ENCODE measurements around the gene KRT40.

Gene KRT40

GRCh38 chr17:40958086-40958953 is 25.8 kb downstream of the KRT40 start:
- Histone ChIP-seq H3K9ac (ENCODE audit: low read depth, low read length, poor library complexity) (no peak overlapping the region), H3K79me1 (ENCODE audit: low read depth, low read length) (no peaks in the 10 kb centered on the region), H2BK15ac (ENCODE audit: low read length) (no peak overlapping the region), H3K36me3 (replicated peaks in 1 of 2; ENCODE audit: control insufficient read depth in 2 of 2, insufficient read depth in 2 of 2, low read length in 2 of 2) (no peaks in the 10 kb centered on the region), H3K18ac (ENCODE audit: low read length) (no peak overlapping the region), H3K27ac (replicated peaks; ENCODE audit: low read length) (no peak overlapping the region), H2BK120ac (ENCODE audit: low read depth, low read length) (no peak overlapping the region), H3K4me1 (ENCODE audit: control insufficient read depth in 2 of 2, insufficient read depth in 1 of 2, low read depth in 1 of 2, low read length in 2 of 2) (no peaks in the 10 kb centered on the region), H4K91ac (ENCODE audit: low read depth, low read length, poor library complexity) (no peak overlapping the region), H2AFZ (ENCODE audit: low read length) (no peak overlapping the region), H3K14ac (ENCODE audit: low read length) (no peak overlapping the region), H3K4ac (ENCODE audit: low read length) (no peak overlapping the region), H2AK5ac (ENCODE audit: low read depth, low read length) (no peak overlapping the region), H3K23ac (ENCODE audit: low read depth, low read length, poor library complexity) (no peak overlapping the region), H3K4me2 (ENCODE audit: insufficient read depth, low read length, poor library complexity, severe bottlenecking) (no peak overlapping the region), H3K9me3 (replicated peaks in 1 of 2; ENCODE audit: control insufficient read depth in 2 of 2, insufficient read depth in 1 of 2, low read depth in 1 of 2, low read length in 2 of 2) (no peaks in the 10 kb centered on the region), H4K8ac (ENCODE audit: low read depth, low read length) (no peak overlapping the region), H2BK12ac (ENCODE audit: low read length) (no peak overlapping the region), H3K4me3 (ENCODE audit: low read length in 2 of 2) (no peak overlapping the region), H3K27me3 (ENCODE audit: control insufficient read depth in 3 of 3, insufficient read depth in 3 of 3, low read depth in 1 of 3, low read length in 3 of 3) (peaks cover 0 to 2% (median 0%) of the 10 kb centered on the region in 3 experiments), H2BK5ac (ENCODE audit: low read length) (no peak overlapping the region)
- no peak for DNase-seq (ENCODE audit: low spot score)
- no CpG with 5 or more reads among the region's 12 CpGs for WGBS, 2 donors (ENCODE audit: extremely low coverage in 2 of 2, insufficient read length in 2 of 2, insufficient replicate concordance in 1 of 2)

GRCh38 chr17:40956401-40957254 is 27.5 kb downstream of the KRT40 start:
- Histone ChIP-seq H2BK120ac (ENCODE audit: low read depth, low read length) (no peak overlapping the region), H3K27ac (replicated peaks; ENCODE audit: low read length) (no peak overlapping the region), H2AK5ac (ENCODE audit: low read depth, low read length) (no peak overlapping the region), H2BK5ac (ENCODE audit: low read length) (no peak overlapping the region), H3K14ac (ENCODE audit: low read length) (no peak overlapping the region), H3K18ac (ENCODE audit: low read length) (no peak overlapping the region), H3K36me3 (replicated peaks in 1 of 2; ENCODE audit: control insufficient read depth in 2 of 2, insufficient read depth in 2 of 2, low read length in 2 of 2) (no peaks in the 10 kb centered on the region), H3K79me1 (ENCODE audit: low read depth, low read length) (no peaks in the 10 kb centered on the region), H3K27me3 (ENCODE audit: control insufficient read depth in 3 of 3, insufficient read depth in 3 of 3, low read depth in 1 of 3, low read length in 3 of 3) (peaks cover 0 to 2% (median 0%) of the 10 kb centered on the region in 3 experiments), H3K4me1 (ENCODE audit: control insufficient read depth in 2 of 2, insufficient read depth in 1 of 2, low read depth in 1 of 2, low read length in 2 of 2) (peaks cover 0 to 1% of the 10 kb centered on the region in 2 donors), H3K4ac (ENCODE audit: low read length) (no peak overlapping the region), H2BK15ac (ENCODE audit: low read length) (no peak overlapping the region), H4K8ac (ENCODE audit: low read depth, low read length) (no peak overlapping the region), H3K9me3 (replicated peaks in 1 of 2; ENCODE audit: control insufficient read depth in 2 of 2, insufficient read depth in 1 of 2, low read depth in 1 of 2, low read length in 2 of 2) (no peaks in the 10 kb centered on the region), H2BK12ac (ENCODE audit: low read length) (no peak overlapping the region), H3K4me3 (ENCODE audit: low read length in 2 of 2) (no peak overlapping the region), H3K9ac (ENCODE audit: low read depth, low read length, poor library complexity) (no peak overlapping the region), H2AFZ (ENCODE audit: low read length) (no peak overlapping the region), H3K23ac (ENCODE audit: low read depth, low read length, poor library complexity) (no peak overlapping the region), H4K91ac (ENCODE audit: low read depth, low read length, poor library complexity) (no peak overlapping the region), H3K4me2 (ENCODE audit: insufficient read depth, low read length, poor library complexity, severe bottlenecking) (no peak overlapping the region)
- DNase-seq (ENCODE audit: low spot score) = no peak
- WGBS, 2 donors (ENCODE audit: extremely low coverage in 2 of 2, insufficient read length in 2 of 2, insufficient replicate concordance in 1 of 2) = no CpG with 5 or more reads among the region's 8 CpGs

GRCh38 chr17:40953881-40954280 is 30.2 kb downstream of the KRT40 start:
- H3K4me3 ChIP-seq (ENCODE audit: low read length in 2 of 2) = no peak overlapping the region
- no peak overlapping the region for H3K27ac ChIP-seq (replicated peaks; ENCODE audit: low read length)
- H3K23ac ChIP-seq (ENCODE audit: low read depth, low read length, poor library complexity) = no peak overlapping the region
- no peak overlapping the region for H2BK120ac ChIP-seq (ENCODE audit: low read depth, low read length)
- H2BK12ac ChIP-seq (ENCODE audit: low read length) = no peak overlapping the region
- no CpG with 5 or more reads among the region's 2 CpGs for WGBS, 2 donors (ENCODE audit: extremely low coverage in 2 of 2, insufficient read length in 2 of 2, insufficient replicate concordance in 1 of 2)
- no peak overlapping the region for H2AFZ ChIP-seq (ENCODE audit: low read length)
- H3K27me3 ChIP-seq (ENCODE audit: control insufficient read depth in 3 of 3, insufficient read depth in 3 of 3, low read depth in 1 of 3, low read length in 3 of 3) = peaks cover 0 to 7% (median 0%) of the 10 kb centered on the region in 3 experiments
- H3K18ac ChIP-seq (ENCODE audit: low read length) = no peak overlapping the region
- no peaks in the 10 kb centered on the region for H3K79me1 ChIP-seq (ENCODE audit: low read depth, low read length)
- no peak for DNase-seq (ENCODE audit: low spot score)
- H3K14ac ChIP-seq (ENCODE audit: low read length) = no peak overlapping the region
- H3K36me3 ChIP-seq (replicated peaks in 1 of 2; ENCODE audit: control insufficient read depth in 2 of 2, insufficient read depth in 2 of 2, low read length in 2 of 2) = no peaks in the 10 kb centered on the region
- no peak overlapping the region for H4K91ac ChIP-seq (ENCODE audit: low read depth, low read length, poor library complexity)
- no peak overlapping the region for H2AK5ac ChIP-seq (ENCODE audit: low read depth, low read length)
- peaks cover 0 to 1% of the 10 kb centered on the region in 2 donors for H3K4me1 ChIP-seq (ENCODE audit: control insufficient read depth in 2 of 2, insufficient read depth in 1 of 2, low read depth in 1 of 2, low read length in 2 of 2)
- no peak overlapping the region for H2BK5ac ChIP-seq (ENCODE audit: low read length)
- no peak overlapping the region for H4K8ac ChIP-seq (ENCODE audit: low read depth, low read length)
- no peak overlapping the region for H3K9ac ChIP-seq (ENCODE audit: low read depth, low read length, poor library complexity)
- no peaks in the 10 kb centered on the region for H3K9me3 ChIP-seq (replicated peaks in 1 of 2; ENCODE audit: control insufficient read depth in 2 of 2, insufficient read depth in 1 of 2, low read depth in 1 of 2, low read length in 2 of 2)
- no peak overlapping the region for H2BK15ac ChIP-seq (ENCODE audit: low read length)
- H3K4ac ChIP-seq (ENCODE audit: low read length) = no peak overlapping the region
- H3K4me2 ChIP-seq (ENCODE audit: insufficient read depth, low read length, poor library complexity, severe bottlenecking) = no peak overlapping the region

- Histone ChIP-seq H3K4me3 (ENCODE audit: low read length in 2 of 2) (no peak overlapping the region), H3K4ac (ENCODE audit: low read length) (no peak overlapping the region), H2BK12ac (ENCODE audit: low read length) (no peak overlapping the region), H3K14ac (ENCODE audit: low read length) (no peak overlapping the region), H2BK120ac (ENCODE audit: low read depth, low read length) (no peak overlapping the region), H3K4me1 (ENCODE audit: control insufficient read depth in 2 of 2, insufficient read depth in 1 of 2, low read depth in 1 of 2, low read length in 2 of 2) (peaks cover 0 to 1% of the 10 kb centered on the region in 2 donors), H4K8ac (ENCODE audit: low read depth, low read length) (no peak overlapping the region), H3K79me1 (ENCODE audit: low read depth, low read length) (no peaks in the 10 kb centered on the region), H4K91ac (ENCODE audit: low read depth, low read length, poor library complexity) (no peak overlapping the region), H3K4me2 (ENCODE audit: insufficient read depth, low read length, poor library complexity, severe bottlenecking) (no peak overlapping the region), H2AK5ac (ENCODE audit: low read depth, low read length) (no peak overlapping the region), H3K27ac (replicated peaks; ENCODE audit: low read length) (no peak overlapping the region), H3K36me3 (replicated peaks in 1 of 2; ENCODE audit: control insufficient read depth in 2 of 2, insufficient read depth in 2 of 2, low read length in 2 of 2) (no peaks in the 10 kb centered on the region), H3K23ac (ENCODE audit: low read depth, low read length, poor library complexity) (no peak overlapping the region), H2BK5ac (ENCODE audit: low read length) (no peak overlapping the region), H3K9me3 (replicated peaks in 1 of 2; ENCODE audit: control insufficient read depth in 2 of 2, insufficient read depth in 1 of 2, low read depth in 1 of 2, low read length in 2 of 2) (no peaks in the 10 kb centered on the region), H3K18ac (ENCODE audit: low read length) (no peak overlapping the region), H2AFZ (ENCODE audit: low read length) (no peak overlapping the region), H3K9ac (ENCODE audit: low read depth, low read length, poor library complexity) (no peak overlapping the region), H3K27me3 (ENCODE audit: control insufficient read depth in 3 of 3, insufficient read depth in 3 of 3, low read depth in 1 of 3, low read length in 3 of 3) (peaks cover 0 to 7% (median 0%) of the 10 kb centered on the region in 3 experiments), H2BK15ac (ENCODE audit: low read length) (no peak overlapping the region)
- WGBS, 2 donors (ENCODE audit: extremely low coverage in 2 of 2, insufficient read length in 2 of 2, insufficient replicate concordance in 1 of 2) = no CpG with 5 or more reads among the region's 1 CpG
- no peak for DNase-seq (ENCODE audit: low spot score)
Observed at GRCh38 chr17:40952661-40953060, 31.5 kb downstream of the KRT40 start.

Data from neuronal stem cell (in vitro differentiated cells).